ENCODE measurements around the gene DUSP5.

Gene DUSP5

GRCh38 chr10:110547139-110547761, 49.5 kb downstream of the DUSP5 start:
- DNase-seq (ENCODE audit: low read depth), result peak; percentile 66

GRCh38 chr10:110548002-110548401, 50.3 kb downstream of the DUSP5 start:
- no peak for DNase-seq (ENCODE audit: low read depth)

GRCh38 chr10:110549211-110549610, 51.5 kb downstream of the DUSP5 start:
- DNase-seq (ENCODE audit: low read depth), result no peak

- DNase-seq (ENCODE audit: low read depth), result no peak
Measured at GRCh38 chr10:110553905-110554304, 56.2 kb downstream of the DUSP5 start.

- DNase-seq (ENCODE audit: low read depth), result no peak
Measured at GRCh38 chr10:110556296-110556695, 58.6 kb downstream of the DUSP5 start.

GRCh38 chr10:110556969-110557601, 59.4 kb downstream of the DUSP5 start:
- peak; percentile 26 for DNase-seq (ENCODE audit: low read depth)

GRCh38 chr10:110558041-110558440, 60.3 kb downstream of the DUSP5 start:
- no peak for DNase-seq (ENCODE audit: low read depth)

GRCh38 chr10:110560012-110560411, 62.3 kb downstream of the DUSP5 start:
- DNase-seq (ENCODE audit: low read depth), result no peak

Data from fibroblast of the conjunctiva (primary cell).